NCI-H2227 (cell line): ENCODE results near the gene FANCG.

Experiments used
- DNase-seq: peaks from one replicate; lab custom pipeline; 2025; ENCODE audit not compliant: unreplicated experiment; lab: John Stamatoyannopoulos, UW

FANCG gene

GRCh38 chr9:35069020-35069419 lies 10.7 kb downstream of the FANCG start:
- no peak for DNase-seq

- no peak for DNase-seq
Observed at GRCh38 chr9:35067056-35067455, 12.7 kb downstream of the FANCG start.

DNA sequence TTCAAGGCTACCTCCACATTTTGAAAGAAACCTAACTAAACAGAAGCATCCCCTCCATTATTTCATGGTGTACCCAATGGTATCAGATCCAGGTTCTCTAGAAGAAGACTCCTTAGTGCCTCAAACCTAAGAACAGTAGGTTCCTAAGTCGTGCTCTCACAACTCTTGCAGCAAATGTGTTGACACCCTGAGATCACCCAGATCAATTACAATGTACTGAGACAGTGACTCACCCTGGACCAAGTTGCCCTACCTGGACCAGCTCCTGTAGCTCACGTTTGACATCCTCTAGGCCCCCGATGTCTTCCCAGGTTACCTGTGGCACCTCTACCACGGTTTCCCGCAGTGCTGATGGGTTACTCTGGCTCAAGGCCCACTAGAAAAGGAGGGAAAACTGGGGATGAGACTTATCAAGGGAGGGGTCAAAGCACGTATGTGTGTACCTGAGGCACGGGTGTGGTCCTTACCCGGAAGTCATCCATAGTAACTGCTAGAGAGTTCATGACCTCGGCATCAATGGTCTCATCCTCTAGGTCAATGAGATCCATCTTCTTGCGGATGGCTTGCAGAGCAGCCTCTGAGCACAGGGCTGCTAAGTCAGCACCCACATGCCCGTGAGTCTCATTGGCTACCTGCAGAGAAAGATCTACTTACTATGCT lies 19.1 kb downstream of the FANCG start:
- DNase-seq, result no peak

DNA sequence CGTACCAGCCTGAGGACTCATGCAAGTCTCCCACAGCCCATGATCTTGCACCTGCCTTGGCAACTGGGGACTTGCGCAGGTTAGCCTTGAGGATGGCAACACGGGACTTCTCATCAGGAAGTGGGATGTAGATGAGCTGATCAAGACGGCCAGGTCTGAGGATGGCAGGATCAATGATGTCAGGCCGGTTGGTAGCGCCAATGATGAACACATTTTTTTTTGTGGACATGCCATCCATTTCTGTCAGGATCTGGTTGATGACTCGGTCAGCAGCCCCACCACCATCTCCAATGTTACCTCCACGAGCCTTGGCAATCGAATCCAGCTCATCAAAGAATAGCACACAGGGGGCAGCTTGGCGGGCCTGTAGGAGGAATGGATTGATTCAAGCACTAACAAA lies 20.3 kb downstream of the FANCG start:
- DNase-seq, result no peak

GRCh38 chr9:35057271-35057620 lies 22.5 kb downstream of the FANCG start:
- no peak for DNase-seq

DNA sequence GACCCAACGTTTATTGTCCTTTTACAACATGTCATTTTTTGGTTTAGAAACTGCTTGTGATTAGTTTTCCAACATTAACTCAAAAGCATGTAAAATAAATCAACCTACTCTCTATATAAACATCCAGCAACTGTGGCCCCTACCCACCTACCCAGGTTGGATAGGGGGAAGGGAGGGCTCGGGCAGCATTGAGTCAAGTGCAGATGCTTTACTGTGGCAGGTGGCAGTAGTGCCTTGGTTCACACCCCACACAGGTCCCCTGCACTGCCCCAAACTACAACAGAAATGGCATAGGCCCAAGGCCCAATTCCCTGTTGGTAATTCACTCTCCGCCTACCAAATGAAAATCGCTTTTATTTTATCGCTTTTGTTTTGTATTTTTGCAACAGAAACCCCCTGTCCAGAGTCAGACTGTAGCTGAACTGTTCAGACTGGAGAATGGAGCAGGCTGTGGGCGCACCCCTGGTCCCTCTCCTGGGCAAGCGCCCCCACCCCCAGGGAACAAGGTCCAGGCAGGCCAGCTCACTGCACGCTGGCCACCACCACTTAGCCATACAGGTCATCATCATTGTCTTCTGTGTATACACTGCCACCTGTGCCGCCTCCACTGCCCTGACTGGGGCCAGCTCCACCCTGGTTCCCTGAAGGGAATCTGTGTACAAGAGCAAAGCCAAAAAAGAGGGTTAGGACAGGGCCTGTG lies 23.0 kb downstream of the FANCG start:
- DNase-seq, result no peak

DNA sequence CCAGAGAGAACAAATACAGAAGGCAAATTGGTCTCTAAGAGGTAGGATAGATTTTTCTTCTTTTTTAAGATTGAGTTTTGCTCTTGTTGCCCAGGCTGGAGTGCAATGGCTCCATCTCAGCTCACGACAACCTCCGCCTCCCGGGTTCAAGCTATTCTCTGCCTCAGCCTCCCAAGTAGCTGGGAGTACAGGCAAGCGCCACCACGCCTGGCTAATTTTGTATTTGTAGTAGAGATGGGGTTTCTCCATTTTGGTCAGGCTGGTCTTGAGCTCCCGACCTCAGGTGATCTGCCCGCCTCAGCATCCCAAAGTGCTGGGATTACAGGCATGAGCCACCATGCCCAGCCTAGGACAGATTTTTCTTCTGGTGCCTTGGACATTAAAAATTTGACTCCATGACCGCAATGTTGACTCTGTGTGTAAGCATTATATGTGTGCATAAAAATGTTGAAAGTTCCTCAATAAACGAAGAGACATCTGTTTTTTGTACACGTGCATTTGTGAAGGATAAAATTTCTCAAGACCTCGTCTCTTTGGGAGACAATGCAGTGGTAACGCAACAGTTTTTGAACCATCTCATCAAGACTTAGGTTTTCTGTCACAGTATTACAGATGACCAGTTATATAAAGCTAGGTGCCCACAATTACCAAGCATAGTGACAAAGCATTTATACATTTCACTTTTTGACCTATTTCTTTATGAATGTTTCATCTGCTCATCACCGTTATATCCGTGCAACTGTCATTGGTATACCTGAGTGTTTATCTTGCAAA lies 24.7 kb downstream of the FANCG start:
- DNase-seq, result no peak

- no peak for DNase-seq
Observed at GRCh38 chr9:35054185-35054835, 25.4 kb downstream of the FANCG start.

DNA sequence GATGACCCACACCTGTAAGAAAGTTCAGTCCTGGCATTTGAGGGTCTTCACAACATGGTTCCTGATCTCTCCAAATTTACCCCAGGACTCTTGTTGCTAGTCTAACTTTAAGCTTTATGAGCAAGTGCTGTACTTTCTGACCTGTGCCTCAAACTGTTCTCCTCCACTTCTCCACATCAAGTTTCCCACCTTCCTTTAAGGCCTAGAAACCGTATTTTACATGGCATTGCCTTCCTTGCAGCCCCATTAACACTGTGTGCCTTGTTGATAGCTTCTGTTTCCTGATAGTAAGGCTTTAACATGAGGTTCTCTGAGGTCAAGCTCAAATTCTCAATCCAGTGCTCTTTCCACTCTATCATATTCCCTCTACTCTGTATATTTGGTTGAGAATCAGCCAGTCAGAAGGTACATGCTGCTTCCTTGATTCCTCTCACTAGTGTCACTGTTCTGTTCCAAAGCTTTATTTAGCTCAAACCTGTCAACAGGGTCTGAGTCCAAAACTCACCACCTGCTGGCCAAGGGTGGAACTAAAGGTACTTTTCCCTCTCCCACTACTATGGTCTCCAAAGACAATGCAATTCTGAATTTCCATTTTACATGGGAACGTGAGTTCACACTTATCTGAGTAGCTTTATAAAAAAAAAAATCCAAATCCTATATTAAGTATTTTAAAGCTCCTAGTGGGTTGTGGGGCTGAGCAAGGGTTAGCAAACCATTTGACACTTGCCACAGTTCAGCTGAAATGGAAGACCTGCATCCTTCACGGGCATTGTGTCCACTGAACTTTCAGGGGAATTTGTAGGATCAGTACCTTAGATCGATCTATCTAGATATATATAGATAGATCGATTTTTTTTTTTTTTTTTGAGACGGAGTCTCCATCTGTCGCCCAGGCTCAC lies 28.4 kb downstream of the FANCG start:
- DNase-seq, result peak; percentile 54

DNA sequence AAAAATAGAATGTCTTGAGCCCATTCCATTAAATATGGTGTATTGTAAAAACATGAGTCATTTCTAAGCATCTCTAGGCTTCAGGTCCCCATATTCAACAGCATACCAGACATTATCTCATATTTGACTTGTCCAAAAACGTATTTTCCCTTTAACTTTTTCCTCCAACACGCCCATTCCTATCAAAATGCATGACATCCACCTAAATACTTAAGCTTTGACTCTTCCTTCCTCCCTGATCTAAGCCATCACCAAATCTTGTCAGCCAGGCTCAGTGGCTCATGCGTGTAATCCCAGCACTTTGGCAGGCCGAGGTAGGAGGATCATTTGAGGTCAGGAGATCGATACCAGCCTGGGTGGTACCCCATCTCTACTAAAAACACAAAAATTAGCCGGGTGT lies 31.2 kb downstream of the FANCG start:
- no peak for DNase-seq

- DNase-seq, result no peak
Observed at GRCh38 chr9:35044071-35044470, 35.7 kb downstream of the FANCG start.

- DNase-seq, result no peak
Observed at GRCh38 chr9:35042891-35043545, 36.7 kb downstream of the FANCG start.

GRCh38 chr9:35042081-35042604 lies 37.6 kb downstream of the FANCG start:
- no peak for DNase-seq

GRCh38 chr9:35035851-35036701 lies 43.7 kb downstream of the FANCG start:
- peak; percentile 36 for DNase-seq

GRCh38 chr9:35033101-35033500 lies 46.6 kb downstream of the FANCG start:
- DNase-seq, result no peak

- no peak for DNase-seq
Observed at GRCh38 chr9:35029852-35030251, 49.9 kb downstream of the FANCG start.

- DNase-seq, result no peak
Observed at GRCh38 chr9:35029241-35029640, 50.5 kb downstream of the FANCG start.

DNA sequence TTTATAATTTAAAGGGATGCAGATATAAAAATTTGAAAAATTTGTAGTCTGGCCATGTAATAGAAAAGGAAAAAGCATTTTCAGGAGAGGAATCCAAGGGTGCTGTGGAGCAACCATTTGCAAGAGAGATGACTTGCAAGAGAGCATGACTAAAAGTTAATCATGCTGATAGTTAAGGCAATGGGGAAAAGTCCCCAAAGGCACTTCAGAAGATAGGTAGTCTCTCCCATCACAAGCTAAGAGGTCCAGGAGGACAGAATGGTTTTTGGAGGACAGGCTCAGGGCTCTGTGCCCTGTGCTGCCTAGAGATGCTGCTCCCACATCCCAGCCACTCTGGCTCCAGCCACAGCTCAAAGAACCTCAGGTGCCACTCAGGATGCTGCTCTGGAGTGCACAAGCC lies 51.4 kb downstream of the FANCG start:
- no peak for DNase-seq

DNA sequence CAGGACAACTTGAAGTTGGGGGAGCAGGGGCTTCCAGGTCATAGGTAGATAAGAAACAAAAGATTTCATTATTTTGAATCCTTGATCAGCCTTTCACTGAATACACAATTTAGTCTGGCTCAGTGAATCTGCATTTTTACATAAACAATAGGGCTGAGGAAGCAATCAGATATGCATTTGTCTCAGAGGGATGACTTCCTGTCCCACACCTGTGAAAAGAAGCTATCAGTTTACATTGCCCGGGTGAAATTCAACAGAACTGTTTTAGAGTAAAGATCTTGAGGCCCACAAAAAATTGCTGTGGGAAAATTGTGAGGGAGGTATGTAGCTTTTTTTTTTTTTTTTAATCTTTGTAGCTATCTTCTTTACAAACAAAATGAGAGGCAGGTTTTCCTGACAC lies 51.9 kb downstream of the FANCG start:
- DNase-seq, result no peak
